ENCODE data around the gene PSMA2. TPM values are rescaled to one million over a fixed set of nuclear protein-coding genes. Genes with fewer than 3 reads are reported as not detected.

PSMA2 gene
- total RNA-seq, 1 donor from 2014 or later = 62.1 TPM

GRCh38 chr7:42922017-42922753, 9.8 kb downstream of the PSMA2 start:
- Histone ChIP-seq H3K4me3 (ENCODE audit: low read depth, low read length) (no peak overlapping the region), H3K27me3 (ENCODE audit: control insufficient read depth, insufficient read depth, low read length) (no peaks in the 10 kb centered on the region), H3K36me3 (ENCODE audit: control insufficient read depth, insufficient read depth, low read length) (peaks cover 20% of the 10 kb centered on the region)
- FAIRE-seq = no peak
- TF ChIP-seq CTCF (IDR thresholded peaks at IDR 0.05; ENCODE audit: insufficient read depth, low read length, severe bottlenecking) = no peak
- no peak for DNase-seq (ENCODE audit: low read depth)

GRCh38 chr7:42915356-42915755, 16.6 kb downstream of the PSMA2 start:
- DNase-seq (ENCODE audit: low read depth) = no peak
- FAIRE-seq = no peak
- Histone ChIP-seq H3K4me3 (ENCODE audit: low read depth, low read length) (no peak overlapping the region), H3K27me3 (ENCODE audit: control insufficient read depth, insufficient read depth, low read length) (no peaks in the 10 kb centered on the region), H3K36me3 (ENCODE audit: control insufficient read depth, insufficient read depth, low read length) (peaks cover 12% of the 10 kb centered on the region)
- no peak for TF ChIP-seq CTCF (IDR thresholded peaks at IDR 0.05; ENCODE audit: insufficient read depth, low read length, severe bottlenecking)

DNA sequence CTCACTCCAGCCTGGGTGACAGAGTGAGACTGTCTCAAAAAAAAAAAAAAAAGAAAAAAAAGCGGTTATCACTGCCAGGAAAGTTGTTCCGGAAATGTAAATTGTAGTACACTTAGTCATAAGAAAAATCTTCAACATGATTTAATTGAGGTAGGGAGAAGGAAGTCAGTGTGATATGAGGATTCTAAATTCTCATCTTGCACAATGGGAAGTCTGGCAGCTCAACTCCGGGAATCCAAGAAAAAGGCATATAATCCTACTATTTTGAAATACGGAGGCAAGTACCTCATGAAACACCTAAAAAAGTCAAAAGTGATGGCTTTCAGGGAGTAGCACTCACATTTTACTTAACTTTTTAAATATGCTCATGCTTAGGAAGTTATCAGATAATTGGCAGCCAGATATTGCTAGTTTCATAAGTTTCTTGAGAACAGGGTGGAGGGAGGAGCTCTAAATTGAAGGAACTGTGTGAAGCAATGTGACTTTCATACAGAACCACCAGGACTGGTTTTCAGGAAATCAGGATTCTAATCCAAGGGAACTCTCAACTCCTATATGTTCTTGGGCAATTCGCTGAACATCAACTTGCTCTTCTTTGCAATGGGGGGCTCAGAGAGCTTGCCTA, 17.4 kb downstream of the PSMA2 start:
- no peak for TF ChIP-seq CTCF (IDR thresholded peaks at IDR 0.05; ENCODE audit: insufficient read depth, low read length, severe bottlenecking)
- FAIRE-seq (no peak), DNase-seq (ENCODE audit: low read depth) (peak; percentile 79)
- Histone ChIP-seq H3K27me3 (ENCODE audit: control insufficient read depth, insufficient read depth, low read length) (no peaks in the 10 kb centered on the region), H3K4me3 (ENCODE audit: low read depth, low read length) (no peak overlapping the region), H3K36me3 (ENCODE audit: control insufficient read depth, insufficient read depth, low read length) (peaks cover 11% of the 10 kb centered on the region)

DNA sequence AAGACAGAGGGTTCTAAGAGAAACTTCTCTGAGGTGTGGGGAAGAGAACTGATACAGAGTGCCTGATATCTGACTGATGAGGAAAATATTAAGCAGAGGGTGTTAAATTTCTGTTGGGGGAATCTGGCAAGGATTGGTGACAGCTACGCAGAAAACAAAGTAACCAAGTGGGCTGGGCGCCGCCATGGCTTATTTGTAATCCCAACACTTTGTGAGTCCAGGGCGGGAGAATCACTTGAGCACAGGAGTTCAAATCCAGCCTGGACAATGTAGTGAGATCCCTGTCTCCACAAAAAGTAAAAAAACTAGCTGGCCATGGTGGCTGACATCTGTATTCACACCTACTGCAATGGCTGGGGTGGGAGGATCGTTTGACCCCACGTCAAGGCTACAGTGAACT, 18.0 kb downstream of the PSMA2 start:
- DNase-seq (ENCODE audit: low read depth) (no peak), FAIRE-seq (no peak)
- peaks cover 8% of the 10 kb centered on the region for H3K36me3 ChIP-seq (ENCODE audit: control insufficient read depth, insufficient read depth, low read length)
- TF ChIP-seq CTCF (IDR thresholded peaks at IDR 0.05; ENCODE audit: insufficient read depth, low read length, severe bottlenecking) = no peak
- H3K4me3 ChIP-seq (ENCODE audit: low read depth, low read length) = no peak overlapping the region
- no peaks in the 10 kb centered on the region for H3K27me3 ChIP-seq (ENCODE audit: control insufficient read depth, insufficient read depth, low read length)

- no peak for FAIRE-seq
- no peak for TF ChIP-seq CTCF (IDR thresholded peaks at IDR 0.05; ENCODE audit: insufficient read depth, low read length, severe bottlenecking)
Observed at GRCh38 chr7:42913591-42913990, 18.4 kb downstream of the PSMA2 start.

More at GRCh38 chr7:42913591-42913990, 18.4 kb downstream of the PSMA2 start:
- Histone ChIP-seq H3K4me3 (ENCODE audit: low read depth, low read length) (no peak overlapping the region), H3K36me3 (ENCODE audit: control insufficient read depth, insufficient read depth, low read length) (peaks cover 8% of the 10 kb centered on the region), H3K27me3 (ENCODE audit: control insufficient read depth, insufficient read depth, low read length) (no peaks in the 10 kb centered on the region)
- no peak for DNase-seq (ENCODE audit: low read depth)

Measured in bronchial epithelial cell (primary cell).